H9 (cell line): ENCODE measurements around the gene LRRC31. TPM values are rescaled to one million over a fixed set of nuclear protein-coding genes. Genes with fewer than 3 reads are reported as not detected.

Source experiments
- DNase-seq: peaks from one replicate; pipeline ENCODE4 v3.0.0-alpha.2; 2017
- H2AFZ ChIP-seq: one replicate; pipeline ENCODE4 v1.6.1; 2013; ENCODE audit warnings: mild to moderate bottlenecking, low read length, control low read depth, moderate library complexity
- H2AK5ac ChIP-seq: 2 replicates; pipeline ENCODE4 v1.6.1; 2013; ENCODE audit warnings: low read length, control low read depth, mixed read lengths; ENCODE audit not compliant: insufficient read length
- H2BK120ac ChIP-seq: one replicate; pipeline ENCODE4 v1.6.1; 2013; ENCODE audit warnings: low read depth, mild to moderate bottlenecking, low read length, control low read depth, inconsistent platforms; ENCODE audit not compliant: poor library complexity, severe bottlenecking
- H2BK12ac ChIP-seq: 2 replicates; pipeline ENCODE4 v1.6.1; 2013; ENCODE audit warnings: low read length, control low read depth, mixed read lengths, low read depth; ENCODE audit not compliant: insufficient read length
- H2BK15ac ChIP-seq: 2 replicates; pipeline ENCODE4 v1.6.1; 2013; ENCODE audit warnings: low read depth, low read length, control low read depth
- H2BK20ac ChIP-seq: one replicate; pipeline ENCODE4 v1.6.1; 2013; ENCODE audit warnings: low read depth, mild to moderate bottlenecking, low read length, control low read depth, inconsistent platforms; ENCODE audit not compliant: poor library complexity, severe bottlenecking
- H2BK5ac ChIP-seq: 2 replicates; pipeline ENCODE4 v1.6.1; 2013; ENCODE audit warnings: low read length, control low read depth, mixed read lengths; ENCODE audit not compliant: insufficient read length
- H3K14ac ChIP-seq: 2 replicates; pipeline ENCODE4 v1.6.1; 2013; ENCODE audit warnings: low read length, control low read depth; ENCODE audit not compliant: insufficient read depth
- H3K18ac ChIP-seq: 2 replicates; pipeline ENCODE4 v1.6.1; 2013; ENCODE audit warnings: low read depth, mild to moderate bottlenecking, mixed read lengths, low read length, control low read depth; ENCODE audit not compliant: insufficient read length
- H3K23ac ChIP-seq: 2 replicates; pipeline ENCODE4 v1.6.1; 2013; ENCODE audit warnings: low read length, control low read depth, mixed read lengths, low read depth; ENCODE audit not compliant: insufficient read length
- H3K23me2 ChIP-seq: 2 replicates; pipeline ENCODE4 v1.6.1; 2013; ENCODE audit warnings: low read depth, mild to moderate bottlenecking, mixed read lengths, low read length, control low read depth; ENCODE audit not compliant: insufficient read length, poor library complexity, severe bottlenecking
- H3K27ac ChIP-seq: 2 replicates; pipeline ENCODE4 v1.5.1; 2013; ENCODE audit warnings: low read length, control low read depth, mixed read lengths, low read depth; ENCODE audit not compliant: insufficient read length
- H3K27me3 ChIP-seq: 2 replicates; pipeline ENCODE4 v1.6.1; 2013; ENCODE audit warnings: low read length, control low read depth, inconsistent platforms; ENCODE audit not compliant: insufficient read depth
- H3K4ac ChIP-seq: 2 replicates; pipeline ENCODE4 v1.6.1; 2013; ENCODE audit warnings: low read depth, mild to moderate bottlenecking, control low read depth, inconsistent platforms, low read length, moderate library complexity
- H3K4me1 ChIP-seq: 2 replicates; pipeline ENCODE4 v1.6.1; 2013; ENCODE audit warnings: low read length, control low read depth, inconsistent platforms; ENCODE audit not compliant: insufficient read depth
- H3K4me2 ChIP-seq: 2 replicates; pipeline ENCODE4 v1.6.1; 2013; ENCODE audit warnings: low read length, control low read depth, mixed read lengths; ENCODE audit not compliant: insufficient read length, insufficient read depth
- H3K56ac ChIP-seq: 2 replicates; pipeline ENCODE4 v1.6.1; 2013; ENCODE audit warnings: low read depth, mild to moderate bottlenecking, mixed read lengths, low read length, control low read depth; ENCODE audit not compliant: insufficient read length
- H3K79me1 ChIP-seq: 2 replicates; pipeline ENCODE4 v1.6.1; 2013; ENCODE audit warnings: low read depth, mild to moderate bottlenecking, moderate library complexity, low read length, control low read depth, inconsistent platforms; ENCODE audit not compliant: insufficient read depth, poor library complexity, severe bottlenecking
- H3K79me2 ChIP-seq: 2 replicates; pipeline ENCODE4 v1.6.1; 2013; ENCODE audit warnings: low read length, control low read depth, inconsistent platforms; ENCODE audit not compliant: insufficient read depth
- H3K9ac ChIP-seq: 2 replicates; pipeline ENCODE4 v1.6.1; 2013; ENCODE audit warnings: low read length, control low read depth, mixed read lengths; ENCODE audit not compliant: insufficient read length; ENCODE audit errors: extremely low read depth
- H3K9me3 ChIP-seq: one replicate; pipeline ENCODE4 v1.6.1; 2013; ENCODE audit warnings: low read depth, low read length, inconsistent platforms; ENCODE audit not compliant: control insufficient read depth
- H3T11ph ChIP-seq: one replicate; pipeline ENCODE4 v1.6.1; 2013; ENCODE audit warnings: mild to moderate bottlenecking, low read length, control low read depth, inconsistent platforms
- H4K20me1 ChIP-seq: one replicate; pipeline ENCODE4 v1.6.1; 2013; ENCODE audit not compliant: control insufficient read depth, insufficient read length, insufficient read depth
- H4K5ac ChIP-seq: 2 replicates; pipeline ENCODE4 v1.6.1; 2013; ENCODE audit warnings: low read depth, mild to moderate bottlenecking, mixed read lengths, low read length, control low read depth; ENCODE audit not compliant: insufficient read length
- H4K8ac ChIP-seq: replicated peaks from 2 replicates; pipeline ENCODE4 v1.6.1; 2013; ENCODE audit warnings: low read length, control low read depth, mixed read lengths, low read depth; ENCODE audit not compliant: insufficient read length
- H4K91ac ChIP-seq: 2 replicates; pipeline ENCODE4 v1.6.1; 2013; ENCODE audit warnings: low read depth, mild to moderate bottlenecking, moderate library complexity, mixed read lengths, low read length, control low read depth; ENCODE audit not compliant: insufficient read length
- H3K27ac Mint-ChIP-seq, 3 experiments: 2 replicates in 2 of 3; 3 replicates in 1 of 3; pipeline ENCODE4 v1.8.0; 2020 to 2021; ENCODE audit warnings: mixed read lengths in 3 of 3, mild to moderate bottlenecking in 1 of 3, moderate library complexity in 1 of 3
- H3K27me3 Mint-ChIP-seq: 2 replicates; pipeline ENCODE4 v1.8.0; 2021; ENCODE audit warnings: low read depth, mild to moderate bottlenecking, moderate library complexity, mixed read lengths
- H3K36me3 Mint-ChIP-seq, 3 experiments: 2 replicates in 2 of 3; 3 replicates in 1 of 3; pipeline ENCODE4 v1.8.0; 2020 to 2021; ENCODE audit warnings: low read depth in 3 of 3, mixed read lengths in 3 of 3; ENCODE audit not compliant: insufficient read depth in 1 of 3
- H3K4me1 Mint-ChIP-seq, 2 experiments: 2 replicates each; pipeline ENCODE4 v1.8.0; 2020; ENCODE audit warnings: mixed read lengths in 2 of 2
- H3K4me3 Mint-ChIP-seq, 2 experiments: 2 replicates in 1 of 2; 3 replicates in 1 of 2; pipeline ENCODE4 v1.8.0; 2020 to 2021; ENCODE audit warnings: mild to moderate bottlenecking in 2 of 2, mixed read lengths in 2 of 2, moderate library complexity in 1 of 2
- H3K9me3 Mint-ChIP-seq, 2 experiments: 2 replicates in 1 of 2; 3 replicates in 1 of 2; pipeline ENCODE4 v1.8.0; 2020; ENCODE audit warnings: mild to moderate bottlenecking in 2 of 2, mixed read lengths in 2 of 2, moderate library complexity in 1 of 2
- WGBS: extraction: QIAGEN DNeasy Blood & Tissue Kit; methylation state at CpG from one replicate; pipeline ENCODE4 v1.1.7; 2013; ENCODE audit warnings: missing lambda C conversion rate, low lambda C conversion rate, mixed read lengths; ENCODE audit not compliant: insufficient read length; ENCODE audit errors: extremely low coverage; 5-methylcytosine and 5-hydroxymethylcytosine counted together
- total RNA-seq: library from RNA; stranded (reverse); gene quantifications from 2 replicates; pipeline ENCODE4 v1.2.1, GENCODE V29; 2021
- TF ChIP-seq, protein P1 (sequence below): fragments of 200-600 bp; sonication (generic); conservative IDR thresholded peaks from 3 replicates; pipeline ENCODE4 v1.8.0; 2021; ENCODE audit warnings: antibody characterized with exemption, mild to moderate bottlenecking

LRRC31 gene
- total RNA-seq, 1 experiment from 2014 or later: not detected

DNA sequence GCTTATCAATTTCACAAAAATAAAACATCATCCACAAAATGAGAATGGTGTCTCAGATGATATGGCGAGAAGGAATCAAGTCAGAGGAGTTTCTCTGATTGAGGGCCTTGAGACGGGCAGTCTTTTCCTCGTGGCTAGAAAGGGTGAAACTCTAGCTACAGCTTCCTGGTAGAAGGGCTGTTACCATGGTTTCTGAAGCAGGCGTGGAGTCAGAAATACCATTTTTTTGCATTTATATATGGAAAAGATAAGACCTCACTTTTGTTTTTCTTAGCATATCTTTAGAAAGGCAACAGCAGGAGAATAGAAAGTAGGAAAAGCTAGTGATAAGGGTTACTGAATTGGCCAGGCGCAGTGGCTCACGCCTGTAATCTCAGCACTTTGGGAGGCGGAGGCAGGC lies 24.4 kb upstream of the LRRC31 start:
- Histone ChIP-seq H3T11ph (no peak overlapping the region), H3K27ac (no peak overlapping the region), H3K9ac (no peak overlapping the region), H4K91ac (no peak overlapping the region), H4K20me1 (no peaks in the 10 kb centered on the region), H3K23me2 (no peaks in the 10 kb centered on the region), H2BK5ac (no peak overlapping the region), H2BK15ac (no peak overlapping the region), H3K14ac (no peak overlapping the region), H3K4me1 (no peaks in the 10 kb centered on the region), H3K79me1 (no peaks in the 10 kb centered on the region), H3K18ac (no peak overlapping the region), H3K9me3 (no peaks in the 10 kb centered on the region), H3K4me2 (no peak overlapping the region), H2BK12ac (no peak overlapping the region), H3K23ac (no peak overlapping the region), H3K4ac (no peak overlapping the region), H4K8ac (no peak overlapping the region), H3K79me2 (no peaks in the 10 kb centered on the region), H2AK5ac (no peak overlapping the region), H2BK120ac (no peak overlapping the region), H4K5ac (no peak overlapping the region), H2AFZ (no peak overlapping the region), H3K27me3 (no peaks in the 10 kb centered on the region), H3K56ac (no peak overlapping the region), H2BK20ac (no peak overlapping the region)
- no peak for DNase-seq
- Mint-ChIP-seq H3K9me3 (no peaks in the 10 kb centered on the region; a peak in 1 of 5 replicates), H3K36me3 (no peaks in the 10 kb centered on the region; a peak in 1 of 7 replicates), H3K27ac (no peak overlapping the region; a peak in 1 of 7 replicates), H3K27me3 (no peaks in the 10 kb centered on the region; the same call in 1 of the 2 replicates), H3K4me1 (0 out of 4 replicates have a peak, but pooled peaks cover 0 to 3% of the 10 kb centered on the region in 2 experiments), H3K4me3 (no peak overlapping the region)
- WGBS: no CpG with 5 or more reads among the region's 7 CpGs
- TF ChIP-seq, protein P1, sequence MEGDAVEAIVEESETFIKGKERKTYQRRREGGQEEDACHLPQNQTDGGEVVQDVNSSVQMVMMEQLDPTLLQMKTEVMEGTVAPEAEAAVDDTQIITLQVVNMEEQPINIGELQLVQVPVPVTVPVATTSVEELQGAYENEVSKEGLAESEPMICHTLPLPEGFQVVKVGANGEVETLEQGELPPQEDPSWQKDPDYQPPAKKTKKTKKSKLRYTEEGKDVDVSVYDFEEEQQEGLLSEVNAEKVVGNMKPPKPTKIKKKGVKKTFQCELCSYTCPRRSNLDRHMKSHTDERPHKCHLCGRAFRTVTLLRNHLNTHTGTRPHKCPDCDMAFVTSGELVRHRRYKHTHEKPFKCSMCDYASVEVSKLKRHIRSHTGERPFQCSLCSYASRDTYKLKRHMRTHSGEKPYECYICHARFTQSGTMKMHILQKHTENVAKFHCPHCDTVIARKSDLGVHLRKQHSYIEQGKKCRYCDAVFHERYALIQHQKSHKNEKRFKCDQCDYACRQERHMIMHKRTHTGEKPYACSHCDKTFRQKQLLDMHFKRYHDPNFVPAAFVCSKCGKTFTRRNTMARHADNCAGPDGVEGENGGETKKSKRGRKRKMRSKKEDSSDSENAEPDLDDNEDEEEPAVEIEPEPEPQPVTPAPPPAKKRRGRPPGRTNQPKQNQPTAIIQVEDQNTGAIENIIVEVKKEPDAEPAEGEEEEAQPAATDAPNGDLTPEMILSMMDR: no peak
